Pulmonary artery endothelial cell (primary cell): ENCODE measurements around the gene CRYBG1. TPM values are rescaled to one million over a fixed set of nuclear protein-coding genes. Genes with fewer than 3 reads are reported as not detected.

Experiments used
- total RNA-seq: library from RNA; depleted of rRNA; stranded (reverse); fragments of >200 nt; gene quantifications from 2 replicates; pipeline ENCODE4 v1.2.3, GENCODE V29; 2014

CRYBG1 gene
- total RNA-seq, 1 donor from 2014 or later, result 19.8 TPM

Other genes with a start within 250 kb of the CRYBG1 start
- gene ATG5, start 35.0 kb upstream of the CRYBG1 start, total RNA-seq, result 48.2 and 51.5 TPM in 2 replicates